GM23338 (cell line): ENCODE results near the gene ALDH1B1. TPM values are rescaled to one million over a fixed set of nuclear protein-coding genes. Genes with fewer than 3 reads are reported as not detected.

ENCODE experiments used
- ETS1 ChIP-seq: IDR thresholded peaks from 2 replicates; pipeline ENCODE4 v1.6.1; 2016; ENCODE audit warnings: antibody characterized with exemption
- EZH2 ChIP-seq: fragments of 200-600 bp; sonication (generic); IDR thresholded peaks from one replicate; pipeline ENCODE4 v1.8.0; 2017; ENCODE audit warnings: antibody characterized with exemption, mild to moderate bottlenecking, low read depth; ENCODE audit not compliant: unreplicated experiment
- EZH2phosphoT487 ChIP-seq: fragments of 200-600 bp; sonication (generic); IDR thresholded peaks from one replicate; pipeline ENCODE4 v1.8.1; 2018; ENCODE audit warnings: antibody characterized with exemption; ENCODE audit not compliant: unreplicated experiment
- JUNB ChIP-seq: IDR thresholded peaks from one replicate; pipeline ENCODE4 v1.6.1; 2016; ENCODE audit warnings: antibody characterized with exemption; ENCODE audit not compliant: unreplicated experiment
- NANOG ChIP-seq: IDR thresholded peaks from 2 replicates; pipeline ENCODE4 v1.6.1; 2016; ENCODE audit warnings: antibody characterized with exemption, borderline replicate concordance
- POLR2AphosphoS5 ChIP-seq: IDR thresholded peaks from 2 replicates; pipeline ENCODE4 v1.6.1; 2016; ENCODE audit warnings: antibody characterized with exemption, low read depth
- STAT1 ChIP-seq: IDR thresholded peaks from one replicate; pipeline ENCODE4 v1.6.1; 2016; ENCODE audit warnings: antibody characterized with exemption; ENCODE audit not compliant: unreplicated experiment
- ZNF114 ChIP-seq: fragments of 250-450 bp; sonication (Bioruptor Pico); IDR thresholded peaks from 2 replicates; pipeline ENCODE4 v1.5.0; 2020; ENCODE audit warnings: mild to moderate bottlenecking, moderate library complexity
- ZNF331 ChIP-seq: fragments of 250-450 bp; sonication (Bioruptor Pico); IDR thresholded peaks from 2 replicates; pipeline ENCODE4 v1.5.0; 2020; ENCODE audit warnings: low read depth, mild to moderate bottlenecking, moderate library complexity
- polyA plus RNA-seq: library from polyadenylated mRNA; unstranded; fragments of >200 nt; fragmentation: Nextera tagmentation; extraction: Ambion mirVana; gene quantifications from 2 replicates; pipeline ENCODE4 v1.2.1, GENCODE V29; 2016
- total RNA-seq: library from RNA; depleted of rRNA; stranded (reverse); fragments of >200 nt; shearing (Covaris generic); gene quantifications from 2 replicates; pipeline ENCODE4 v1.2.3, GENCODE V29; 2014; rRNA removed
- TF ChIP-seq, protein P1 (sequence below), 2 experiments: fragments of 200-600 bp in 1 of 2; sonication (generic) in 1 of 2; conservative IDR thresholded peaks; 2 replicates each; pipeline versions ENCODE4 v1.5.1 to v1.6.1; 2016 to 2017; ENCODE audit warnings: antibody characterized with exemption in 2 of 2, low read depth in 2 of 2, mild to moderate bottlenecking in 2 of 2, moderate library complexity in 1 of 2
- TF ChIP-seq, protein P2 (sequence below): IDR thresholded peaks from one replicate; pipeline ENCODE4 v1.6.1; 2018; ENCODE audit warnings: antibody characterized with exemption; ENCODE audit not compliant: unreplicated experiment

The ALDH1B1 gene
- total and polyA plus RNA-seq, 2 experiments from 2014 or later: 37.5 to 74.8 TPM

DNA sequence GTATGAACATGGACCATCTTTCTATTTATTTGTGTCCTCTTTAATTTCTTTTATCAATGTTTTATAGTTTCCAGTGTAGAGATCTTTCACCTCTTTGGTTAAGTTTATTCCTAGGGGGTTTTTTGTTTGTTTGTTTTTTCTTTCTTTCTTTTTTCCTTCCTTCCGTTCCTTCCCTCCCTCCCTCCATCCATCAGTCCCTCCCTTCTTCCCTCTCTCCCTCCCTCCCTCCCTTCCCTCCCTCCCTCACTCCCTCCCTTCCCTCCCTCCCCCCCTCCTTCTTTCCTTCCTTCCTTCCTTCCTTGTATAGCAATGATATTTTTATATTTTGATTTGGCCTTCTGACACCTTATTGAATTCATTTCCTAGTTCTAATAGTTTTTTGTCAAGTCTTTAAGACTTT, 55.2 kb downstream of the ALDH1B1 start (continued):
- TF ChIP-seq, protein P1, sequence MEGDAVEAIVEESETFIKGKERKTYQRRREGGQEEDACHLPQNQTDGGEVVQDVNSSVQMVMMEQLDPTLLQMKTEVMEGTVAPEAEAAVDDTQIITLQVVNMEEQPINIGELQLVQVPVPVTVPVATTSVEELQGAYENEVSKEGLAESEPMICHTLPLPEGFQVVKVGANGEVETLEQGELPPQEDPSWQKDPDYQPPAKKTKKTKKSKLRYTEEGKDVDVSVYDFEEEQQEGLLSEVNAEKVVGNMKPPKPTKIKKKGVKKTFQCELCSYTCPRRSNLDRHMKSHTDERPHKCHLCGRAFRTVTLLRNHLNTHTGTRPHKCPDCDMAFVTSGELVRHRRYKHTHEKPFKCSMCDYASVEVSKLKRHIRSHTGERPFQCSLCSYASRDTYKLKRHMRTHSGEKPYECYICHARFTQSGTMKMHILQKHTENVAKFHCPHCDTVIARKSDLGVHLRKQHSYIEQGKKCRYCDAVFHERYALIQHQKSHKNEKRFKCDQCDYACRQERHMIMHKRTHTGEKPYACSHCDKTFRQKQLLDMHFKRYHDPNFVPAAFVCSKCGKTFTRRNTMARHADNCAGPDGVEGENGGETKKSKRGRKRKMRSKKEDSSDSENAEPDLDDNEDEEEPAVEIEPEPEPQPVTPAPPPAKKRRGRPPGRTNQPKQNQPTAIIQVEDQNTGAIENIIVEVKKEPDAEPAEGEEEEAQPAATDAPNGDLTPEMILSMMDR (conservative IDR thresholded peaks at IDR 0.05; ENCODE audit: low read depth in 2 of 2): no peak
- TF ChIP-seq, protein P2, sequence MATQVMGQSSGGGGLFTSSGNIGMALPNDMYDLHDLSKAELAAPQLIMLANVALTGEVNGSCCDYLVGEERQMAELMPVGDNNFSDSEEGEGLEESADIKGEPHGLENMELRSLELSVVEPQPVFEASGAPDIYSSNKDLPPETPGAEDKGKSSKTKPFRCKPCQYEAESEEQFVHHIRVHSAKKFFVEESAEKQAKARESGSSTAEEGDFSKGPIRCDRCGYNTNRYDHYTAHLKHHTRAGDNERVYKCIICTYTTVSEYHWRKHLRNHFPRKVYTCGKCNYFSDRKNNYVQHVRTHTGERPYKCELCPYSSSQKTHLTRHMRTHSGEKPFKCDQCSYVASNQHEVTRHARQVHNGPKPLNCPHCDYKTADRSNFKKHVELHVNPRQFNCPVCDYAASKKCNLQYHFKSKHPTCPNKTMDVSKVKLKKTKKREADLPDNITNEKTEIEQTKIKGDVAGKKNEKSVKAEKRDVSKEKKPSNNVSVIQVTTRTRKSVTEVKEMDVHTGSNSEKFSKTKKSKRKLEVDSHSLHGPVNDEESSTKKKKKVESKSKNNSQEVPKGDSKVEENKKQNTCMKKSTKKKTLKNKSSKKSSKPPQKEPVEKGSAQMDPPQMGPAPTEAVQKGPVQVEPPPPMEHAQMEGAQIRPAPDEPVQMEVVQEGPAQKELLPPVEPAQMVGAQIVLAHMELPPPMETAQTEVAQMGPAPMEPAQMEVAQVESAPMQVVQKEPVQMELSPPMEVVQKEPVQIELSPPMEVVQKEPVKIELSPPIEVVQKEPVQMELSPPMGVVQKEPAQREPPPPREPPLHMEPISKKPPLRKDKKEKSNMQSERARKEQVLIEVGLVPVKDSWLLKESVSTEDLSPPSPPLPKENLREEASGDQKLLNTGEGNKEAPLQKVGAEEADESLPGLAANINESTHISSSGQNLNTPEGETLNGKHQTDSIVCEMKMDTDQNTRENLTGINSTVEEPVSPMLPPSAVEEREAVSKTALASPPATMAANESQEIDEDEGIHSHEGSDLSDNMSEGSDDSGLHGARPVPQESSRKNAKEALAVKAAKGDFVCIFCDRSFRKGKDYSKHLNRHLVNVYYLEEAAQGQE: no peak
- TF ChIP-seq POLR2AphosphoS5 (no peak), ZNF331 (CRISPR knock-in tag) (no peak), ETS1 (no peak), JUNB (no peak), NANOG (no peak), ZNF114 (CRISPR knock-in tag) (no peak), STAT1 (no peak), EZH2 (no peak), EZH2phosphoT487 (no peak)

Other genes starting within 250 kb of the ALDH1B1 start
- 75.6 and 78.5 TPM in 2 replicates for gene IGFBPL1, start 31.8 kb downstream of the ALDH1B1 start, total RNA-seq
- gene IGFBPL1, start 31.8 kb downstream of the ALDH1B1 start, polyA plus RNA-seq: 9.4 and 9.6 TPM in 2 replicates
- 2.4 and 2.7 TPM in 2 replicates for gene ANKRD18A, start 227.9 kb downstream of the ALDH1B1 start, total RNA-seq
- gene ANKRD18A, start 227.9 kb downstream of the ALDH1B1 start, polyA plus RNA-seq: 4.7 and 6.9 TPM in 2 replicates